Measurements from ENCODE around the gene INSL3.

The INSL3 gene, protein sequence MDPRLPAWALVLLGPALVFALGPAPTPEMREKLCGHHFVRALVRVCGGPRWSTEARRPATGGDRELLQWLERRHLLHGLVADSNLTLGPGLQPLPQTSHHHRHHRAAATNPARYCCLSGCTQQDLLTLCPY

DNA sequence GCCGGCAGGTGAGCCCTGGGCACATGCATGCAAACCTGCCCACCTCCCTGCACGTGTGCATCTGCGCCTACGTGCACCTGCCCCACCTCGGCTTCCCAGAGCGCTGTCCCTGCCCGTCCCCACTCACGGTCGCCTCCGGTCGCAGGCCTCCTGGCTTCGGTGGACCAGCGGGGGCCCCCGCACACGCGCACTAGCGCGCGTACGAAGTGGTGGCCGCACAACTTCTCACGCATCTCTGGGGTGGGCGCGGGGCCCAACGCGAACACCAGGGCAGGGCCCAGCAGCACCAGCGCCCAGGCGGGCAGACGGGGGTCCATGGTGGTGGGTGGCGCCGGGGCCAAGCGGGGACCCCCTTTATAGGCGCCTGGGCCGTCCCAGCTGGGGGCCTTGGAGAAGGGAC is at the start of gene INSL3:
Gene INSL3 (minus strand): TSS at position 330 of the 400 bp plus-strand sequence. CDS start 13 bp downstream, at position 317.
- H3K4me3 ChIP-seq (ENCODE audit: low read depth, low read length): no peak within 1 kb of the TSS
- in situ Hi-C loops (cut with HindIII; ENCODE audit: low sequenced_read_pairs): no loop called here
- TF ChIP-seq, protein P1, sequence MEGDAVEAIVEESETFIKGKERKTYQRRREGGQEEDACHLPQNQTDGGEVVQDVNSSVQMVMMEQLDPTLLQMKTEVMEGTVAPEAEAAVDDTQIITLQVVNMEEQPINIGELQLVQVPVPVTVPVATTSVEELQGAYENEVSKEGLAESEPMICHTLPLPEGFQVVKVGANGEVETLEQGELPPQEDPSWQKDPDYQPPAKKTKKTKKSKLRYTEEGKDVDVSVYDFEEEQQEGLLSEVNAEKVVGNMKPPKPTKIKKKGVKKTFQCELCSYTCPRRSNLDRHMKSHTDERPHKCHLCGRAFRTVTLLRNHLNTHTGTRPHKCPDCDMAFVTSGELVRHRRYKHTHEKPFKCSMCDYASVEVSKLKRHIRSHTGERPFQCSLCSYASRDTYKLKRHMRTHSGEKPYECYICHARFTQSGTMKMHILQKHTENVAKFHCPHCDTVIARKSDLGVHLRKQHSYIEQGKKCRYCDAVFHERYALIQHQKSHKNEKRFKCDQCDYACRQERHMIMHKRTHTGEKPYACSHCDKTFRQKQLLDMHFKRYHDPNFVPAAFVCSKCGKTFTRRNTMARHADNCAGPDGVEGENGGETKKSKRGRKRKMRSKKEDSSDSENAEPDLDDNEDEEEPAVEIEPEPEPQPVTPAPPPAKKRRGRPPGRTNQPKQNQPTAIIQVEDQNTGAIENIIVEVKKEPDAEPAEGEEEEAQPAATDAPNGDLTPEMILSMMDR (IDR thresholded peaks at IDR 0.05; ENCODE audit: low read depth, low read length, missing control alignments): no peak
- no peak for DNase-seq (ENCODE audit: low read depth)

DNA sequence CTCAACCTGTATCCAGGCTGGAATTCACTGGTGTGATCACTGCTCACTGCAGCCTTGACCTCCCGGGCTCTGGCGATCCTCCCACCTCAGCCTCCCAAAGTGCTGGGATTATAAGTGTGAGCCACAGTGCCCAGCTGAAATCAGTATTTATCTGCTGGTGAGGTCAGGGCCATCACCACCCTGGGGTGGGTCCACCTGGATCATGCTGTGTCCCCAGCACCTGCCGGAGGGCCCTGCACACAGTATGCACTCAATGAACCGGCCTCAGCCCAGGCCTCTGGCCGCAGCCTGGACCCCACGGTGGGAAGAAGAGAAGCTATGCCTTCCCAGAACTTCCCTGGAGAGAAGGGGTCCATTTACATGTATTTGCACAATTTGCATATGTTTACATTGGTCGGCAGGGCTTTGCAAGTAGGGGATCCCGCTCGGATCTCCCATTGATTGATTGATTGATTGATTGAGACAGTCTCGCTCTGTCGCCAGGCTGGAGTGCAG is 47.8 kb upstream of the INSL3 start:
- no peak for DNase-seq (ENCODE audit: low read depth)
- H3K4me3 ChIP-seq (ENCODE audit: low read depth, low read length): no peak overlapping the region
- in situ Hi-C loops (cut with HindIII; ENCODE audit: low sequenced_read_pairs): no loop called here
- TF ChIP-seq, protein P1 (IDR thresholded peaks at IDR 0.05; ENCODE audit: low read depth, low read length, missing control alignments): no peak

DNA sequence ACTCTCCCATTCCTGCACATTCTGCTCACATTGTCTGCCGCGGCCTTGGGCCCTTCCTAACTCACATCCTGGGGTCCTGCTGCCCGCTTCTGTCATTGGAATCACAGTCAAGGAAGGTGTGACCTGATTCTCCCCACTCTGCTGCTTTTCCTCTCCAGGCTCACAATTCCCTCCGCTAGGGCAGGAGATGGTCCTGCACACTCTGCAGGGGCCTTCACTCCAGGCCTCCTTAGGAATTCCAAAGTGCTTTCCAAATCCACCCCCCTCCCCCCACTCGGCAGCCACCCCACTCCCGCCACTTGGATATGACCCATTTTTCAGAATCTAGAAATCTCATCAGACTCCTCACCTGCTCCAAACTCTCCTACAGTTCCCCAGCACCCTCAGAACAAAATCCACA is 47.4 kb upstream of the INSL3 start:
- no peak for DNase-seq (ENCODE audit: low read depth)
- in situ Hi-C loops (cut with HindIII; ENCODE audit: low sequenced_read_pairs): no loop called here
- no peak overlapping the region for H3K4me3 ChIP-seq (ENCODE audit: low read depth, low read length)
- TF ChIP-seq, protein P1 (IDR thresholded peaks at IDR 0.05; ENCODE audit: low read depth, low read length, missing control alignments): no peak

DNA sequence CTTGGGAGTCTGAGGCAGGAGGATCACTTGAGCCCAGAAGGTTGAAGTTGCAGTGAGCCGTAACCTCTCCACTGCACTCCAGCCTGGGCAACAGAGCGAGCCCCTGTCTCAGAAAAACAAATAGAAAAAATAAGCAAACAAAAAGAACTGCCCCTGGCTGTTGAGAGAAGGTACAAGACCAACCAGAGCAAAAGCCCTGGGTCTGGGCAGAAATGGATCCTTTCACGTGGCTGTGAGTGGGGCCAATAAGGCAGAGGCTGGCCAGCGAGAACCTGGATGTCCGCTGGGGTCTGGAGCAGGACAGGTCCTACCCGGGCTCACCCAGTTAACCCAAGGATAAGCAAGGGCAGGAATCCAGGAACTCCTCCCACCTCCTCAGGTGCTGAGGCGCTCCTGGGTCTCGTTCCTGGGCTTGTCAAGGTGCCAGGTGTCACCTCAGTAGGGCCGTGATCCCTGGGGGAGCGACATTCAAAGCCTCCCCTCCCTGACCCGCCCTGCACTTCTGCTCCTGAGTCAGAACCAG is 45.7 kb upstream of the INSL3 start:
- in situ Hi-C loops (cut with HindIII; ENCODE audit: low sequenced_read_pairs): no loop called here
- no peak overlapping the region for H3K4me3 ChIP-seq (ENCODE audit: low read depth, low read length)
- TF ChIP-seq, protein P1 (IDR thresholded peaks at IDR 0.05; ENCODE audit: low read depth, low read length, missing control alignments): no peak
- DNase-seq (ENCODE audit: low read depth): no peak

DNA sequence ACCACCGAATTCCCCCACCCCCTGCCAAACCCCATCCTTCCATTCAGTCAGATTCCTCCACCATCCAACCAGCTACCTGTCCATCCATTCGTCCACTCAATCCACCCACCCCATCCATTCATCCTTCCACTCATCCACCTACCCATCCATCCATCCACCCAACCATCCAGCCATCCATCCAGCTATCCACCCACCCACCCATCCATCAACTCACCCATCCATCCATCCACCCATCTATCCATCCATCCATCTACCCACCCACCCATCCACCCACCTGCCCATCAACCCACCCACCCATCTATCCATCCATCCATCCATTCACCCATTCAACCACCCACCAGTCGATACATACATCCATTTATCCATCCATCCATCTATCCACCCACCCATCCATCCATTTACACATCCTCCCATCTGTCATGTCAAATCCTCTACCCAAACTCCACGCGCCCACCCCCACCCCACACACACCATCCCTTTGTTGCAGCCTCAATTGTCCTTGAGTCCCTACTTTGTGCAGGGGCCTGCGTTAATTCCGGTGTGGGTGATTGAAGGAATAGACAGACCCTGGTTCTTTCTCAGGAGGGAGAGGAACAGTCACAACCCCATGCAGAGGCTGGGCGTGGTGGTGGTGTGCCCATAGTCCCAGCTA is 45.1 kb upstream of the INSL3 start:
- DNase-seq (ENCODE audit: low read depth): no peak
- in situ Hi-C loops (cut with HindIII; ENCODE audit: low sequenced_read_pairs): no loop called here
- no peak overlapping the region for H3K4me3 ChIP-seq (ENCODE audit: low read depth, low read length)
- TF ChIP-seq, protein P1 (IDR thresholded peaks at IDR 0.05; ENCODE audit: low read depth, low read length, missing control alignments): no peak

DNA sequence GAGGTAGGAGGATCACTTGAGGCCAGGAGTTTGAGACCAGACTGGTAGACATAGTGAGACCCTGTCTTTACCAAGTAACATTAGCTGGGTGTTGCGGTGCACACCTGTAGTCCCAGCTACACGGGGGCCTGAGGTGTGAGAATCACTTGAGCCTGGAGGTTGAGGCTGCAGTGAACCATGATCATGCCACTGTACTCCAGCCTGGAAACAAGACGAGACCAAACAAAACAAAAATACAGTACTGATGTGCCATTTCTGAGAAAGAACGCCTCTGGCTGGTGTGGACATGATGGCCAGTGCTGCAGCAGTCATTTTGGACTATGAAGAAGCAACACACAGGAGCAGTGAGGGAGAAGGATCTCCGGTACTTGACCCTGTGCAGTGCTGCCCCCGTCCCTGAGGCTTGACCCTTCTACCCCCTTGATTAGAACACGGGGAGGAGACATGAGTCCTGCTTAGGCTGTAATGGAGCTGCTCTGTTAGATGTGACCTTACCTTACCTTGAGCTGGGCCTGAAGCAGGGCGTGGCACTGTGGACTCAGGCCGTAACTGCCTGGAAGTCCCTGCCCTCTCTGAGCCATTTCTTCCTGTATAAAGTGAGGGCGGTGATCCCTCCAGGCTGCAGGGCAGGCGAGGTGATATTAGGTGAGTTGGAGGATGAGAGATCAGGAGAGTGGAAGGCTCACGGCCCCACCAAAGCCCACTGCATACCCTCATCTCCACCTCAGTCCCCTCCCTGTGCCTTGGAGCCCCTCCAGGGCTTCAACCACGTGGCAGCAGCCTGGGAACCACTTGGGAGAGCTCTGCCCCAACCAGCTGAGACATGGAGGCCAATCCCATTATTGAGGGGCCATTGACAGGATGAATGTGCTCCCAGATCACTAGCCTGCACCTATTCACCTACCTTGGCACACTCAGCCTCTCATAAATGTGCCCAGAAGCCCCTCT is 44.3 kb upstream of the INSL3 start:
- H3K4me3 ChIP-seq (ENCODE audit: low read depth, low read length): no peak overlapping the region
- DNase-seq (ENCODE audit: low read depth): no peak
- in situ Hi-C loops (cut with HindIII; ENCODE audit: low sequenced_read_pairs): no loop called here
- TF ChIP-seq, protein P1 (IDR thresholded peaks at IDR 0.05; ENCODE audit: low read depth, low read length, missing control alignments): no peak
